PC-3 (cell line): ENCODE measurements around the gene PACS1. TPM values are rescaled to one million over a fixed set of nuclear protein-coding genes. Genes with fewer than 3 reads are reported as not detected.
"Not testable (repeated sequence)": the region's sequence is repeated elsewhere in the genome, so short reads cannot be mapped to it uniquely, and the experiment has no call there.

ENCODE experiments used
- ATAC-seq: fragments of 200-7000 bp; cut with Tn5 transposase; 2 replicates; pipeline ENCODE4 v1.9.1; 2020; ENCODE audit warnings: mild to moderate bottlenecking, moderate library complexity
- BruUV-seq: library from RNA; stranded (reverse); fragments of 400-500 nt; replicated peaks from 2 replicates; lab custom pipeline; 2021; lab: Mats Ljungman, UMichigan
- CTCF ChIA-PET: fragments of 300-600 bp; sonication (Branson Sonifier 250); formaldehyde crosslinking; loops from one replicate; lab custom pipeline; 2022; ENCODE audit warnings: antibody characterized with exemption; lab: Charles Lee
- POLR2A ChIA-PET: fragments of 300-600 bp; sonication (Branson Sonifier 250); formaldehyde crosslinking; loops from one replicate; lab custom pipeline; 2022; ENCODE audit warnings: antibody characterized with exemption; ENCODE audit not compliant: unreplicated experiment; lab: Charles Lee
- DNase-seq: peaks from one replicate; pipeline ENCODE4 v3.0.0-alpha.2; 2015
- H2AFZ ChIP-seq: fragments of 300-600 bp; sonication (generic); 2 replicates; pipeline ENCODE4 v1.6.0; 2016; ENCODE audit warnings: antibody characterized with exemption, low read length
- H3F3A ChIP-seq: fragments of 300-600 bp; sonication (generic); one replicate; pipeline ENCODE4 v1.6.0; 2017; ENCODE audit warnings: antibody characterized with exemption, low read length, control low read depth, mild to moderate bottlenecking; ENCODE audit not compliant: unreplicated experiment
- H3K27ac ChIP-seq: fragments of 300-600 bp; sonication (generic); 2 replicates; pipeline ENCODE4 v1.5.1; 2016; ENCODE audit warnings: mild to moderate bottlenecking, low read length
- H3K27me3 ChIP-seq: fragments of 300-600 bp; sonication (generic); 2 replicates; pipeline ENCODE4 v1.6.1; 2016; ENCODE audit warnings: low read length, mixed read lengths
- H3K36me3 ChIP-seq: fragments of 300-600 bp; sonication (generic); 2 replicates; pipeline ENCODE4 v1.6.1; 2016; ENCODE audit warnings: low read depth, mixed run types, low read length, mixed read lengths
- H3K4me1 ChIP-seq: fragments of 300-600 bp; sonication (generic); 2 replicates; pipeline ENCODE4 v1.5.1; 2016; ENCODE audit warnings: low read length; ENCODE audit not compliant: insufficient read depth
- H3K4me2 ChIP-seq: fragments of 300-600 bp; sonication (generic); 2 replicates; pipeline ENCODE4 v1.6.0; 2016; ENCODE audit warnings: low read length
- H3K4me3 ChIP-seq: fragments of 300-600 bp; sonication (generic); 2 replicates; pipeline ENCODE4 v1.5.1; 2016; ENCODE audit warnings: mild to moderate bottlenecking, low read length, mixed read lengths
- H3K79me2 ChIP-seq: fragments of 300-600 bp; sonication (generic); 2 replicates; pipeline ENCODE4 v1.6.1; 2017; ENCODE audit warnings: low read length, mixed read lengths
- H3K9ac ChIP-seq: fragments of 300-600 bp; sonication (generic); 2 replicates; pipeline ENCODE4 v1.6.0; 2016; ENCODE audit warnings: mild to moderate bottlenecking, low read length
- H3K9me2 ChIP-seq: fragments of 300-600 bp; sonication (generic); replicated peaks from 2 replicates; pipeline ENCODE4 v1.6.1; 2016; ENCODE audit warnings: mixed run types, low read length, mixed read lengths
- H3K9me3 ChIP-seq: fragments of 300-600 bp; sonication (generic); 2 replicates; pipeline ENCODE4 v1.6.1; 2016; ENCODE audit warnings: low read length, mixed read lengths
- H4K20me1 ChIP-seq: fragments of 300-600 bp; sonication (generic); 2 replicates; pipeline ENCODE4 v1.6.1; 2016; ENCODE audit warnings: low read length, mixed read lengths
- CTCF ChIP-seq: fragments of 300-600 bp; sonication (generic); conservative IDR thresholded peaks from 2 replicates; pipeline ENCODE4 v1.5.1; 2017; ENCODE audit warnings: antibody characterized with exemption, low read depth, mild to moderate bottlenecking, low read length
- EZH2 ChIP-seq: fragments of 300-600 bp; sonication (generic); IDR thresholded peaks from one replicate; pipeline ENCODE4 v1.6.1; 2017; ENCODE audit warnings: antibody characterized with exemption, mild to moderate bottlenecking, low read length; ENCODE audit not compliant: unreplicated experiment
- EZH2phosphoT487 ChIP-seq: fragments of 300-600 bp; sonication (generic); IDR thresholded peaks from 2 replicates; pipeline ENCODE4 v1.6.1; 2018; ENCODE audit warnings: mild to moderate bottlenecking, antibody characterized with exemption, low read length, borderline replicate concordance
- intact Hi-C: fragments of 100-400 bp; cut with micrococcal nuclease; formaldehyde crosslinking; loops from 2 replicates; pipeline ENCODE4 v1.9.0; 2023
- total RNA-seq: library from RNA; depleted of rRNA; stranded (reverse); fragments of >200 nt; gene quantifications from 2 replicates; pipeline ENCODE4 v1.2.3, GENCODE V29; 2014

The PACS1 gene
- total RNA-seq, 1 experiment from 2014 or later: 28.7 TPM

- Histone ChIP-seq H3K4me3 (no peak overlapping the region), H3K27me3 (no peaks in the 10 kb centered on the region), H3K27ac (no peak overlapping the region), H3K4me1 (peaks cover 31% of the 10 kb centered on the region), H3K9me3 (no peaks in the 10 kb centered on the region), H3K36me3 (no peaks in the 10 kb centered on the region; the same call in none of the 2 replicates), H3K79me2 (peaks cover 72% of the 10 kb centered on the region), H4K20me1 (peaks cover 6% of the 10 kb centered on the region; the same call in 1 of the 2 replicates), H3F3A (peaks cover 3% of the 10 kb centered on the region), H2AFZ (no peak overlapping the region), H3K4me2 (no peak overlapping the region), H3K9ac (no peak overlapping the region), H3K9me2 (no peaks in the 10 kb centered on the region)
- intact Hi-C loops: no loop called here
- TF ChIP-seq CTCF (no peak), EZH2 (no peak), EZH2phosphoT487 (no peak)
- no TSS peak for BruUV-seq
- ChIA-PET CTCF (no interaction called here), POLR2A (no interaction called here)
- DNase-seq: no peak
- ATAC-seq: no peak
Measured at GRCh38 chr11:66077927-66078326, 7.9 kb downstream of the PACS1 start.

GRCh38 chr11:66078949-66079348, 8.9 kb downstream of the PACS1 start:
- ATAC-seq, intact Hi-C loops, BruUV-seq, H3K4me2 ChIP-seq, H3K27me3 ChIP-seq, H4K20me1 ChIP-seq, H3K9ac ChIP-seq, H3K9me3 ChIP-seq, POLR2A ChIA-PET, H3K9me2 ChIP-seq, H3K27ac ChIP-seq, DNase-seq, H3K4me3 ChIP-seq, H2AFZ ChIP-seq, H3K36me3 ChIP-seq, H3F3A ChIP-seq: not testable (repeated sequence)
- CTCF ChIA-PET: interaction anchor here (0.6 kb wide), 1 partner anchor 38 kb away, joined by 5 read pairs; no protein-coding TSS in a partner anchor
- Histone ChIP-seq H3K4me1 (peaks cover 41% of the 10 kb centered on the region), H3K79me2 (peaks cover 75% of the 10 kb centered on the region)

- intact Hi-C loops: loop anchor here (2.0 kb wide), 1 partner anchor 55 kb away; no protein-coding TSS in a partner anchor
- peak overlapping the region; percentile 75 for H3K4me2 ChIP-seq
- ChIA-PET POLR2A (interaction anchor here (0.6 to 0.7 kb wide), 2 partner anchors 11 to 558 kb away, joined by 4 to 27 read pairs; no protein-coding TSS in a partner anchor), CTCF (interaction anchor here (0.7 to 1.9 kb wide), 2 partner anchors 53 to 142 kb away, joined by 3 to 9 read pairs; no protein-coding TSS in a partner anchor)
- peak overlapping the region; percentile 5; the same call in 1 of the 2 replicates for H3K4me3 ChIP-seq
- peak overlapping the region; percentile 17 for H3K27ac ChIP-seq
- peak; percentile 87 for DNase-seq
- ATAC-seq: peak; percentile 66
- peaks cover 41% of the 10 kb centered on the region for H3K4me1 ChIP-seq
- no peak for TF ChIP-seq EZH2phosphoT487
- peaks cover 3% of the 10 kb centered on the region for H3F3A ChIP-seq
- no peak overlapping the region for H3K9ac ChIP-seq
- no peaks in the 10 kb centered on the region for H3K9me2 ChIP-seq
- H4K20me1 ChIP-seq: peaks cover 8% of the 10 kb centered on the region; the same call in 1 of the 2 replicates
- H3K79me2 ChIP-seq: peaks cover 81% of the 10 kb centered on the region
- H3K36me3 ChIP-seq: no peaks in the 10 kb centered on the region; the same call in 1 of the 2 replicates
- no peaks in the 10 kb centered on the region for H3K9me3 ChIP-seq
- H2AFZ ChIP-seq: no peak overlapping the region
- no TSS peak for BruUV-seq
- no peaks in the 10 kb centered on the region for H3K27me3 ChIP-seq
Measured at GRCh38 chr11:66080055-66080817, 10.2 kb downstream of the PACS1 start.
